DND-41 (cell line): ENCODE results near the gene NXF3.

Source experiments
- EZH2 ChIP-seq: IDR thresholded peaks from 3 replicates; pipeline ENCODE4 v1.6.1; 2012; ENCODE audit warnings: borderline replicate concordance, low read depth, mild to moderate bottlenecking, moderate library complexity, low read length, inconsistent platforms; ENCODE audit not compliant: severe bottlenecking
- TF ChIP-seq, protein P1 (sequence below): IDR thresholded peaks from 2 replicates; pipeline ENCODE4 v1.5.1; 2012; ENCODE audit warnings: borderline replicate concordance, low read length, moderate library complexity, mild to moderate bottlenecking; ENCODE audit not compliant: poor library complexity, severe bottlenecking; ENCODE audit errors: extremely low read depth

GRCh38 chrX:103081051-103081450, 11.9 kb downstream of the NXF3 start:
- TF ChIP-seq, protein P1, sequence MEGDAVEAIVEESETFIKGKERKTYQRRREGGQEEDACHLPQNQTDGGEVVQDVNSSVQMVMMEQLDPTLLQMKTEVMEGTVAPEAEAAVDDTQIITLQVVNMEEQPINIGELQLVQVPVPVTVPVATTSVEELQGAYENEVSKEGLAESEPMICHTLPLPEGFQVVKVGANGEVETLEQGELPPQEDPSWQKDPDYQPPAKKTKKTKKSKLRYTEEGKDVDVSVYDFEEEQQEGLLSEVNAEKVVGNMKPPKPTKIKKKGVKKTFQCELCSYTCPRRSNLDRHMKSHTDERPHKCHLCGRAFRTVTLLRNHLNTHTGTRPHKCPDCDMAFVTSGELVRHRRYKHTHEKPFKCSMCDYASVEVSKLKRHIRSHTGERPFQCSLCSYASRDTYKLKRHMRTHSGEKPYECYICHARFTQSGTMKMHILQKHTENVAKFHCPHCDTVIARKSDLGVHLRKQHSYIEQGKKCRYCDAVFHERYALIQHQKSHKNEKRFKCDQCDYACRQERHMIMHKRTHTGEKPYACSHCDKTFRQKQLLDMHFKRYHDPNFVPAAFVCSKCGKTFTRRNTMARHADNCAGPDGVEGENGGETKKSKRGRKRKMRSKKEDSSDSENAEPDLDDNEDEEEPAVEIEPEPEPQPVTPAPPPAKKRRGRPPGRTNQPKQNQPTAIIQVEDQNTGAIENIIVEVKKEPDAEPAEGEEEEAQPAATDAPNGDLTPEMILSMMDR, result no peak
- no peak for TF ChIP-seq EZH2
